Ishikawa (cell line): ENCODE results near the gene RHOC.

ENCODE experiments used
- CEBPB ChIP-seq: IDR thresholded peaks from 2 replicates; pipeline ENCODE4 v1.6.1; 2012
- CREB1 ChIP-seq: IDR thresholded peaks from 2 replicates; pipeline ENCODE4 v1.6.1; 2012; ENCODE audit warnings: low read depth
- EGR1 ChIP-seq: IDR thresholded peaks from 2 replicates; pipeline ENCODE4 v1.6.1; 2012
- EP300 ChIP-seq: IDR thresholded peaks from 2 replicates; pipeline ENCODE4 v1.6.1; 2012; ENCODE audit warnings: borderline replicate concordance
- MAX ChIP-seq: IDR thresholded peaks from 2 replicates; pipeline ENCODE4 v1.6.1; 2012
- NFIC ChIP-seq: IDR thresholded peaks from 2 replicates; pipeline ENCODE4 v1.6.1; 2012
- RAD21 ChIP-seq: IDR thresholded peaks from 2 replicates; pipeline ENCODE4 v1.6.1; 2012; ENCODE audit warnings: low read depth
- REST ChIP-seq: IDR thresholded peaks from 2 replicates; pipeline ENCODE4 v1.6.1; 2012; ENCODE audit warnings: low read depth, mild to moderate bottlenecking
- TAF1 ChIP-seq: IDR thresholded peaks from 2 replicates; pipeline ENCODE4 v1.6.1; 2012; ENCODE audit warnings: low read depth, mild to moderate bottlenecking
- TCF12 ChIP-seq: IDR thresholded peaks from 2 replicates; pipeline ENCODE4 v1.6.1; 2012; ENCODE audit warnings: low read depth
- TEAD4 ChIP-seq: IDR thresholded peaks from 2 replicates; pipeline ENCODE4 v1.6.1; 2012
- YY1 ChIP-seq: IDR thresholded peaks from 2 replicates; pipeline ENCODE4 v1.6.1; 2012; ENCODE audit warnings: low read depth
- ZBTB7A ChIP-seq: IDR thresholded peaks from 2 replicates; pipeline ENCODE4 v1.6.1; 2012; ENCODE audit warnings: low read depth
- TF ChIP-seq, protein P1 (sequence below): IDR thresholded peaks from 2 replicates; pipeline ENCODE4 v1.6.1; 2012

GRCh38 chr1:112651205-112651604 is 55.7 kb downstream of the RHOC start:
- TF ChIP-seq REST: no peak
- no peak for TF ChIP-seq MAX
- TF ChIP-seq YY1: no peak
- no peak for TF ChIP-seq EP300
- TF ChIP-seq RAD21: no peak
- TF ChIP-seq, protein P1, sequence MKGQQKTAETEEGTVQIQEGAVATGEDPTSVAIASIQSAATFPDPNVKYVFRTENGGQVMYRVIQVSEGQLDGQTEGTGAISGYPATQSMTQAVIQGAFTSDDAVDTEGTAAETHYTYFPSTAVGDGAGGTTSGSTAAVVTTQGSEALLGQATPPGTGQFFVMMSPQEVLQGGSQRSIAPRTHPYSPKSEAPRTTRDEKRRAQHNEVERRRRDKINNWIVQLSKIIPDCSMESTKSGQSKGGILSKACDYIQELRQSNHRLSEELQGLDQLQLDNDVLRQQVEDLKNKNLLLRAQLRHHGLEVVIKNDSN: no peak
- TF ChIP-seq TCF12: no peak
- TF ChIP-seq EGR1: no peak
- no peak for TF ChIP-seq TAF1
- TF ChIP-seq TEAD4: no peak
- TF ChIP-seq CREB1: no peak
- TF ChIP-seq ZBTB7A: no peak
- TF ChIP-seq CEBPB: no peak
- no peak for TF ChIP-seq NFIC
